Measurements from ENCODE around the gene PFKFB4.
A peak's percentile ranks its signal among the peaks of the same experiment; 100 is the strongest.
"Not testable (repeated sequence)": the region's sequence is repeated elsewhere in the genome, so short reads cannot be mapped to it uniquely, and the experiment has no call there.

PFKFB4 gene

DNA sequence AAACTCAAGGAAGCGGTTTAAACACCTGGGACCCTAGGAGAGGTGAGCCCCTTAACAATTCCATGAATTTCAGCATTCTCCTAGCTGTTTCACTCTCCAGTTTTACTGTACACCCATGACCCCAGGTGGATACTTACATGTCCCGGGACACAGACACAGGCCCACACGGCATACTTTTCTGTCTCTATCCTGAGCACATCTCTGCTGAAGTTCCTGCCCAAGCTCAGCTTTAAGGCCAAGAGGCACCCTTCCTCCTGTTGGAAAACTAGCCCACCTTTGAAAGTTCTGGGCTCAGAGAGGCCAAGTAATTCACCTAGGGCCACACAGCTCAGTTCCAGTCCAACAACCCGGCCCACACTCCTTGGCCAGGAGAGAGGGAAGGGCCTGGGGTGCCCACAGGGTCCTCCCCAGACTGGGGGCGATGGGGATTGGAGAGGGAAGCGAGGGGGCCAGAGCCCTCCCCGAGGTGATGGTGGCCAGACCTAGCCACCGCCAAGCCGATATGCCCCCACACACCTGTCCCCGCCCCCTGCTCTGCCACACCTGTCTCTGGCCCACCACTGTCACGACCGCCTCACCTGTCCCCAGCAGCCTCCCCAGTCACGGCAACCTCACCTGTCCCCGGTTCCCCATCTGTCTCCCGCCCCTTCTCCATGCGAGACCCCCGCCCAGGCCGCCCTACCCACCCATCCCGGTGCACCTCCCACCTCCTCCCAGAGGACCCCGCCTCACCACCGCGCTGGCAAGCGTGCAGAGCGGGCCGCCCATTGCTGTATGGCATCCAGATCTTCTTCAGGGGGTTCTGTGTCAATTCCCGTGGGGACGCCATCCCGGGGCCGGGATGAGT, 431 bp downstream of the PFKFB4 start:
- DNase-seq: no peak

DNA sequence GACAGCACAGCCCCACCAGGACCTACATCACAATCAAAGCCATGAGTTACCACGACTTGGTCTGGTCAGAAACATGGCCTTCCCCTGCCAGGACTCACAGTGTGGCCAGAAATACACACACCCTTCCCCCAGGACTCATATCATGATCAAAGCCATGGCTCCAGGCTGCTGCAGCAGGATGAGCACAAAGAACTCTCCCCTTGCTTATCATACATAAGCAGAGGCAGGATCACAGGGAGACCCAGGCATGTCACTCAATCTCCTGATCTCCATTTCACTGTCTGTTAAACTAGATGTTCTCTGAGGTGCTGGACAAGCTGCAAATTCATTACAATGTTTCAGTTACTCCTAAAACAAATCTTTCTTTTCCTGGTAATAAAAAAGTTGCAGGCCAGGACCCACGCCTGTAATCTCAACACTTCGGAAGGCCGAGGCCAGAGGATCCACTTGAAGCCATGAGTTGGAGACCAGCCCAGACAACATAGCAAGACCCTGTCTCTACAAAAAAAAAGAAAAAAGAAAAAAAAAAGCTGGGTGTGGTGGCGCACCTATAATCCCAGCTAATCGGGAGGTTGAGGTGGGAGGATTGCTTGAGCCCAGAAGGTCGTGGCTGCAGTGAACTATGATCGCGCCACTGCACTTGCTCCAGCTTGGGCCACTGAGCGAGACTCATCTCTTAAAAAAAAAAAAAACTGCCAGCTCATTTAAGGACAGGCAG, 1.2 kb downstream of the PFKFB4 start:
- no peak for DNase-seq

DNA sequence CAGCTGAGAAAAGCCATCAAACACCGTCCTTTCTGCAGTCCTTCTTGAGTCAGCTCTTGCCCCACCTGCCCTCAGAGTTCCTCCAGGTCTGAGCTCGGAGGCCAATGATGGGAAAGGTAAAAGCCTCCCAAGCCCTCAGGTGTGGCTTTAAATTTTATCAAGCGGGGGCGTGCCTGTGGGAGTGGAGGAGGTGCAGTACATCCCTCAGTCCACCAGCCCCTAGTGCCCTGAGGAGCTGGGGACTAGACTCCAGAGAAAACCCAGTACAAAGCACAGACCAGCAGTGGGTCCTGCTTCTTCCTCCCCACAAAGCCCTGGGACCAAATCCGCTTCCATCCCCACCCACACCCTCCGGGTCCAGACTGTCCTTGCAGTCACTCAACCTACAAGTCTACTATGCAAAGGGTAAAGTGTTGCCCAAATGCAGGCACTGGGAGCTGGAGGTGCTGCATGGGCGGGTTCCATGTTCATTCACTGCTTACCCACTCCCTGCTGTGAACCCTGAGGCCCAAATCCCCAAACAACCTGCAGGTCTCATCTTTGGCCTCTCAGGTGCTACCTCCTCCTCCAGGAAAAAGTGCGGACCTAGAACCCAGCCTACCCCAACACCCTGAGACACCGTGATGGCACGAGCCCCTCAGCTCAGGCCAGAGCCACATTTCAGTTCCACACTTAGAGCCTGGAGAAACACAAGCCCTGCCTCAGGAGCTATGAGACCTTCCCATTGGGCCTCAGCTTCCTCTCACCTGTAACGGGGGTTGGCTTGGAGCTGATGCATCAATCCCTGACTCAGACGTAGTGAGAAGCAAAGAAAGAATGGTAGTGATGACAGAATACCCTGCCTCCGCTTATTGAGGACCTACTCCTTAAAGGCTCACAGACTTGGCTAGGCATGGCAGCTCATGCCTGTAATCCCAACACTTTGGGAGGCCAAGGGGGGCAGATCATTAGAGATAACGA, 2.4 kb downstream of the PFKFB4 start:
- DNase-seq: no peak

DNA sequence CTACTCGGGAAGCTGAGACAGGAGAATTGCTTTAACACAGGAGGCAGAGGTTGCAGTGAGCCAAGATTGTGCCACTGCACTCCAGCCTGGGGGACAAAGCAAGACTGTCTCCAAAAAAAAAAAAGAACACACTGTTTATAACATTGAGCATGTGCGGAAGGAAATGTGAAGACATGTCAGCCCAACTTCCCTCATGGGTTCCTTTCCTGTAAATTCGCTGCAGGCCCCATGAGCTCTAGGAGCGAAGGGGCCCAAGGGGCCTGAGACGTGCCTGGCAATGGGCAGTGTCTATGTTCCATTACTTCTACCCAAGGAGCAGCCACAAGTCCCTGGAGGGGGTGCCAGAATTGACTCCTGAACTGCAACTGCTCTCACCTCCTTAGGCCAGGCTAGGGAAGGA, 3.2 kb downstream of the PFKFB4 start:
- no peak for DNase-seq

DNA sequence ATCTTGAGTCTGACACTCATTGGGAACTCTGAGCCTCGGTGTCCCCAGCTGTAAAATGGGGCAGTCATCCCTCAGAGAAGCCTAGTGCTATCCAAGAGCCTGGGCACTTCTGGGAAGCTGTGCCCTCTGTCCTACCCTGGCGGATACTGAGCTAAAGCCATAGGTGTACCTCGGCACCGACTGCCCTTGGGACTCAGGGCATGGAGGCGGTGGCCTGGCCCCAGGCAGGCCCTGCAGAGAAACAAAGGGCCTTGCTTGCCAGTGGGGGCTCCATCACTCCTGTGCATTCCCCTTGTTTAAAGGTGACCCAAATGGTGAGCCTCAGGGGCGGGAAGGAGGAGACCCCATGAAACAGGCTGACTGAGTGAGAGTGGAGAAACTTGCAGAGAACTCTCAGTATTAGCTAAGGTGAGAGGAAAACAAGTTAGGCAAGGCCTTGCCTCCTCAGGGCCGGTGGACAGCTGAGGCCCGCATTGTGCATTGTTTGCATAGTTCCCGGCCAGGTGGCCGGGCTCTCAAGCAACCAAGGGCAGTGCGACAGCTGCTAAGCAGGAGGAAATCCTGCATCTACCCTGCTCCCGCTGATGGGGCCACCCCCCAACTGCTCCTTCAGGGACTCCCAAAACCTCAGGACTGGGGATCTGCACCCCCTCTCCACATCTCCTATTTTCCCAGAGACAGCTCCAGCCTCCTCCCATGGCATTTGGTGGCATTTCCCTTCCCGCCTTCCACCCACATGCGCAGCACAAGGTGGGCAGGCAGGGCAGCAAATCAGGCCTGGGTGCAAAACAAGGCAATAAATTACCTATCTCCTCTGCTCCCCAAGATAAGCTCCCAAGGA, 4.3 kb downstream of the PFKFB4 start:
- no peak for DNase-seq

DNA sequence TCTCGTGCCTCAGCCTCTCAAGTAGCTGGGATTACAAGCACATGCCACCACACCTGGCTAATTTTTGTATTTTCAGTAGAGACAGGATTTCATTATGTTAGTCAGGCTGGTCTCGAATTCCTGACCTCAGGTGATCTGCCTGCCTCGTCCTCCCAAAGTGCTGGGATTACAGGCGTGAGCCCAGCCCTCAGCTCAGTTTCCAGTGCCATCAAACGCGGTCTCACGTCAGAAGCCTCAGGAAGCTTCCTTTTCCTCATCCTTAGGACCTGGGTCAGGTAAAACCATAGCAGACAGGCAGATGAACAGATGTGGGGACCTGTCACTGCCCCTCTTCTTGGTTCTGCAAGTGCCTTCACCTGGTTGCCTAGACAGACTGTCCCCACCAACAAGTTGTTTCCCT, 5.0 kb downstream of the PFKFB4 start:
- DNase-seq: not testable (repeated sequence)

DNA sequence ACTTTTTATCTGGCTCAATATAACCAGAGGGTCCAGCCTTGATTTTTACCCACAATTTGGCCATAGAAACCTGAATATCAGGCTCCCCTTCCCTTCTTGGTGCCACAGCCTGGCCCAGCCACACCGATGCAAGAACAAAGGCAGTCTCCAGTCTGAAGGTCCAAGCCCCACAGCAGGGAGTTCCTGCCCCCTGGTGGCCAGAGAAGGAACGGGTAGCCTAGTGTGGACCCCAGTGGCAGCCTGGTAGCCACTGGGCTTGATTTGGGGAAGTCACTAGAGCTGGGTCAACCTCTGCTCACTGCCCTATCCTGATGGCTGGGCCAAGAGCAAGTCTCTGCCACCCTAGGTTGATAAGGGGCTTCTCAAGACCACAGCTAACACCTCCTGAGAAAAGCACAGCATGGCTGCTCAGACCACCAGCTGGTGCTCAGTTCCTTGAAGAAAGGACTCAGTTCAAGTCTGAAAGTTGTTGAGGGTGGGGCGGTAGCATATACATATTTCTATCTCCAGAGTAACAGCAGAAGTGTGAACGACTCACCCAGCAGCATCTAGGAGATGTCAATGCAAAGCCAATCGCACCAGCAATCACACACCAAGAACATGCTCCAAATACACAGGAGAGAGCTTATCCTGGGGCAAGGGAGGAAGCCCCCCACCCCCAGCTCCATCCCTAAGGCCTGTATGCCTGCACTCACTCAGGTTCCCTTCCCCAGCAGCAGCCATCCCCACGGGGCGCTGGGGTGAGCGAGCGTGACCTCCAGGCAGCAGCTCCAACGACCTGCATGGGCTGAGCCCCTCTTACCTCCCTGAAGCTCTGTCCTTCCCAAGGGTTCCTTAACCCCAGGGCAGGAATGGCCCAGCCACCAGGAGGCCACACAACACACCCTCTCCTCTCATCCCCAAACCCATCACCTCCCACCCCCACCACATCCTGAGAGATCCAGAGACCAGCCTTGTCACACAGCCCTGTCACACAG, 7.6 kb downstream of the PFKFB4 start:
- peak; percentile 93 for DNase-seq

DNA sequence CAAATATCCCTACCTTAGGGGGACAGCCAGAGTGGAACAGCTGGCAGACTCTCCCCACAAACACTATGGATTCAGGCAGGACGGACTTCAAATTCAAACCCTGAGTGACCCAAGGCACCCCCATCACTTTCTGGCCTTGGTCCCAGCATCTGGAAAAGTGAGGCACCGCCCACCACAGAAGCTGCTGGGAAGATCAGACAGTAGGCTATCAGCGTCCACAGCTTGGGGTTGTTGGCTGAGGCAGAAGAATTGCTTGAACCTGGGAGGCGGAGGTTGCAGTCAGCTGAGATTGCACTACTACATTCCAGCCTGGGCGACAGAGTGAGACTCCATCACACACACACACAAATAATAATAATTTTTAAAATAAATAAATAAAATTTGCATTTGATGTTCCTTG, 8.5 kb downstream of the PFKFB4 start:
- DNase-seq: no peak

DNA sequence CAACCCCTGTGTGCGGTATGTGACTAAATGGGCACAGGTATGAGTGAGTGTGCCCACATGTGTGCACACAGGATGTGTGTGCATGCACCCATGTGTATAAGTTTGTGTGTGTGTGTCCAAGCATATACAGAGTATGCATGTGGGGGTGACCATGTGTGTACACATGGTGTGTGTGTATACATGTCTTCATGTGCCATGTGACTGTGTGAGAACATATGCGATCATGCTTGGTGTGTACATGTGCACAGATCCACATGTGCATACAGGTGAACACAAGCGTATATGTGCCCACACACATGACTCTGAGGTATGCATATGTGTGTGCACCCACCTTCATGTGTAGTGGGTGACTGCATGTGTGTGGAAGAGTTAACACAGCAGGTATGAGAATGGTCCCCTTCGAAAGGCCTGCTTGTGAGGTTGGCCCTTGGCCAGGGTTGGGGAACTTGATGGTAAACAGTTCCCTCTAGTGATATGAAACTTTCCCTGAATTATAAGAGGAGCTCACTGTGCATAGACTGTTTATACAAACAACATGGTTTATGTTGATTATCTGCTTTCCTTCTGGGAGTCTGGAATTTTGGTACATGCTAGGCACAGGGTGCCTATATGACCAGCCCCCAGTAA, 10.3 kb downstream of the PFKFB4 start:
- peak in 1 of 2 experiments; percentile 10 for DNase-seq

DNA sequence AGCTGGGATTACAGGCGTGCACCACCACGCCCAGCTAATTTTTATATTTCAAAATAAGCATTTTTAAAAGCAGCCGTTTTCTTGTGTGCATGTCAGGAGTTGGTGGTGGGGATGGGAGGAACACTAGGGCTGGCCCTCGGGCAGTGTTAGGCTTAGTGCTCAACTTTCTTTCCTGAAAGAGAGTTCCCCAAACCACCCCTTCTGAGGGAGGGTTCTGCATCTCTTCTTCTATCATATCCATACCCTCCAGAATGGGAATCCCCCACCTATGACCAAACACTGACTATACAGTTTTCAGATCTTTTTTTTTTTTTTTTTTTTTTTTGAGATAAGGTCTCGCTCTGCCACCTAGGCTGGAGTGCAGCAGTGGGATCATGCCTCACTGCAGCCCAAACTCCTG, 12.5 kb downstream of the PFKFB4 start:
- no peak for DNase-seq

DNA sequence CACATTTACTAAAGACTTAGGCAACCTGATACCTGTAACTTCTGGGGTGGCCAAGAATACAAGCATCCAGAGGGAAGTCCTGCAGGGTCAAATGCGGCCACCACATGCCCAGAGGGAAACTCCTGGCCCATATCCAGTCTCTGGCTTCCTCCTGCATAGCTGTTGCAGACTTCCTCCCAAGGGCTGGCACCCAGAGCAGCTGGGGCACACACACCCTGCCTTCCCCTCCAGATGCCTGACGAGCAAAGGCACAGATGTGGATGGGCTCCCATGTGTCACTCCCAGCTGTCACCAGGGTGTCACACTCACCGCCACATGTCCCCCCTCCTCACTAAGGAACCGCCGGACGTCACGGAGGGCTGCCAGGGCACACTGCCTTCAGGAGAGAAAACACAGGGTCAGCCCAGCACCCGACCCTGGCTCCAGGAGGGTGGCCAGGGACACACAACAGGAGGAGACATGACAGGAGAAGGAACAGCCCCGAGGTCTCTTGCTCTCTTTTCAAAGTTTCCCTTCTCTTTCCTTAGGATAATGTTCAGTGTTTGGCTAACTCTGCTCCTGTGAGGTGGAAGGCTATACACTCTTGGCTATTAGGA, 13.2 kb downstream of the PFKFB4 start:
- DNase-seq: peak; percentile 82 to 88

DNA sequence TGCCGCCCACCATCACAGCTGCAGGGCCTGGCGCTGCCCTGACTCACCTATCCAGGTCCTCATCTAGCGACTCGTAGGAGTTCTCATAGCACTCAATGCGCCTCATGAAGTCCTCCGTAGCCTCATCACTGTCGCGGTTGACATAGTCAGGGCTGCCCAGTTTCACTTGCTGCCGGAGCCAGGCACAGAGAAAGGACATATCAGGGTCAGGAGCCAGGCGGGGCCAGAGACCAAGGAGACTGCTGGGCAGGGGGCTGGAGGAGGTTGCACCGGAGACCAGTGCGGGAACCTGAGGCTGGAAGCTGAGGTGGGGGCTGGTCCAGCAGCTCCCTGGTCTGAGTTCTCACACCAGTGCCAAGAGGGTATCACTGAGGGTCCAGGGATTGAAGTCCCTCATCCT, 18.2 kb downstream of the PFKFB4 start:
- no peak for DNase-seq

DNA sequence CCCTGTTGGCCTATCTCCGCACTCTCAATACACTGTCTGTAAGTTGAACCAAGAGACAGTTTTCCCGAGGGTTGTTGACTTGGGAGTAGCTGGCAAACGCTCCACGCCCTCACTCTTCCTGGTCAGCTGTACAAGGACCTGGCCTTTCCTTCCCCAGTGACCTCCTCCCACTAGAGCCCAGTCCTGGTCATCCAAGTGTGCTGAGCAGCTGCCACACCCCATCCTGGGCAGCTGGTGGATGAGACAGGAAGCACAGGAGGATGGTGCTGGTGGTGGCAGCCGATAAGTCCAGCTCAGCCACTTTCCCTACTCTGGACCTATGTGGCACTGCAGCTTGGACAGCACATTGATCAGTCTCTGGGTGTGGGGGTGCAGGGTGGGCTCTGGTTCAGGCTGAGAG, 19.8 kb downstream of the PFKFB4 start:
- DNase-seq: no peak

DNA sequence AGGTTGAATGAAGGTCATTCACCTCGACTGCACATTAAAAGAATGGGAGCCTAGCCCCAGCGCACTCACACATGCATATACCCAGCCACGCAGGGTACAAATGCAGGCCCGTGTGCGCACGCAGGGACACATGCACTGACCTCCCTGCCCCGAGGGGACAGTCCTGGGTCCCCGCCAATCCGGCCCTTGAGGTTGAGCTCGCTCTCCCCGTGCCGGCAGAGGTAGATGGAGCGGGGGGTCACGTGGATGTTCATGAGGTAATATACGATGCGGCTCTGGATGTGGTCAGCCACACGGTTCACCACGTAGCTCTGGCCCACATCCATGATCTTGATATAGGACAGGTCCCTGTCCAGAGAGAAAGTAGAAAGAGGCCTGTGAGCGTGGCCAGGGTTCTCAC, 20.5 kb downstream of the PFKFB4 start:
- no peak for DNase-seq

DNA sequence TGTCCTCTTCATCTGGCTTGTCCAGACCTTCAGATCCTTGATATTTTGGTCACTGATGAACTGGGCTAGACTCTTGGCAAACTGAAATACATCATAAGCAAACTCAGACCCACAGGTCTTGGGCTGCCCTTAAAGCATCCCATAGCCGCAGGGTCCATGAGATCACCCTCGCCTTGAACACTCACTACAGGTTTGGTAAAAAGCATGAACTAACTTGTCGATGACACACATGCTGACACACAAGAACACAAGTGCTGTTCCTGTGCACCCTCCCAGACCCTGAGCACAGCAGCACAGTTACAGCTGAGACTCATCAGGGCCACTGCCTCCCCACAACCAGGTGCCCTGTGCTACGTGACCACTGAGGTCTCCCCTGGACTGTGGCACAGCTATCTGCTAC, 21.0 kb downstream of the PFKFB4 start:
- DNase-seq: no peak

DNA sequence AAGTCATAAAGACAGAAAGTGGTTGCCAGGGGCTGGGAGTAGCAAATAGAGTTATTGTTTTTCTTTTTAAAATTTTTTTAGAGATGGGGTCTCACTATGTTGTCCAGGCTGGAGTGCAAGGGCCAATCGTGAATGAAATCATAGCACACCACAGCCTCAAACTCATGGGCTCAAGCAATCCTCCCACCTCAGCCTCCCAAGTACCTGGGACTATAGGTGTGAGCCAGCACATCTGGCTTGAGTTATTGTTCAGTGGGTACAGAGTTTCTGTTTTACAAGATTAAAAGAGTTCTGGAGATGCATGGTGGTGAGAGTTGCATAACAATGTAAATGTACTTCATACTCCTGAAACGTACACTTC, 23.6 kb downstream of the PFKFB4 start:
- no peak for DNase-seq

DNA sequence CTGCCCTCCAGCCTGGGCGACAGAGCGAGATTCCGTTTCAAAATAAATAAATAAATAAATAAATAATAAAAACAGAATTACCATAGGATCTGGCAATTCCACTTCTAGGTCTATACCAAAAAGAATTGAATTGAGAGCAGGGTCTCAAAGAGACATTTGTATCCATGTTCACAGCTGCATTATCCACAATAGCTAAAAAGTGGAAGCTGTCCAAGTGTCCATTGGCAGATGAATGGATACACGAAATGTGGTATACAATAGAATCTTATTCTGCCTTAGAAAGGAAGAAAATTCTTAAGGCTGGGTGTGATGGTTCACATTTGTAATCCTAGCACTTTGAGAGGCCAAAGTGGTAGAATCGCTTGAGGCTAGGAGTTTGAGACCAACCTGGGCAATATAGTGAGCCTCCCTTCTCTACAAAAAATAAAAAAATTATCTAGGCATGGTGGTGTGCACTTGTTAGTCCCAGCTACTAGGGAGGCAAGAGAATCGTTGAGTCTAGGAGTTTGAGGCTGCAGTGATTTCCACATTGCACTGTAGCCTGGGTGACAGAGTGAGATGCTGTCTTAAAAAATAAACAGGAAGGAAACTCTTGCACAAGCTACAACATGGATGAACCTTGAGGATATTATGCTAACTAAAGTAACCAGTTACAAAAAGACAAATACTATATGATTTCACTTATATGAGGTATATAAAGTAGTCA, 24.2 kb downstream of the PFKFB4 start:
- peak in 1 of 2 experiments; percentile 25 for DNase-seq

DNA sequence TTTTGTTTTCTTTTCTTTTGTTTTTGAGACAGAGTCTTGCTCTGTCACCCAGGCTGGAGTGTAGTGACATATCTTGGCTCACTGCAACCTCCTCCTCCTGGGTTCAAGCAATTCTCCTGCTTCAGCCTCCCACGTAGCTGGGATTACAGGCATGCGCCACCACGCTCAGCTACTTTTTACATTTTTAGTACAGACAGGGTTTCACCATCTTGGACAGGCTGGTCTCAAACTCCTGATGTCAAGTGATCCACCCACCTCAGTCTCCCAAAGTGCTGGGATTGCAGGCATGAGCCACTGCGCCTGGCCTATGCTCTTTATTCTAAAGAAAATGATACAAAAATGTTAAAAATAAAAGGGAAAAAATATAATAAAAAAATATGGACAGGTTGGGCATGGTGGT, 25.9 kb downstream of the PFKFB4 start:
- DNase-seq: not testable (repeated sequence)

DNA sequence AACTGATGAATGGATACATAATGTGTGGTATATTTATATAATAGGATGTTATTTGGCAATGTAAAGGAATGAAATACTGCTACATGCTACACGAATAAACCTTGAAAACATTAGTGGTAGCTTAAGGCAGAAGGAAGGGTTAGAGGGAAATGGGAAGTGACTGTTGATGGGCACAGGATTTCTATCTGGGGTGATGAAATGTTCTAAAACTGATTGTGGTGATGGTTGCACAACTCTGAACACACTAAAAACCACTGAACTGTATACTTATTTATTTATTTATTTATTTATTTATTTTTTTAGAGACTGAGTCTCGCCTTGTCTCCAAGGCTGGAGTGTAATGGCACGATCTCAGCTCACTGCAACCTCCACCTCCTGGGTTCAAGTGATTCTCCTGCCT, 27.8 kb downstream of the PFKFB4 start:
- peak; percentile 90 to 93 for DNase-seq

DNA sequence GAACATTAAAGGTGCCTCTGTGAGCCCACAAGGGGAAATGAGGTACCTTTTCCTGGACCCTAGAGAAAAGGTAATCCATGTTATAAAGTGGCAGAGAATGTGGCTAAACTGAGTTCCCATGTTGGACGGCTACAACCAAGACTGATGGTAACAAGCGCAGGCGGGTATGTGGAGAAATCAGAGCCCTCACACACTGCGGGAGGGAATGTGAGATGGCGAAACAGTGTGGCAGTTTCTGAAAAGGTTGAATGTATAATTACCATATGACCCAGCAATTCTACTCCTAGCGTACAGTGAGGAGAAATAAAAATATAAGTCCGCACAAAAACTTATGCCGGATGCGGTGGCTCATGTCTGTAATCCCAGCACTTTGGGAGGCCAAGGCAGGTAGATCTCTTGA, 28.6 kb downstream of the PFKFB4 start:
- no peak for DNase-seq
